WTC11 (cell line): ENCODE results near the gene ACSF2. TPM values are rescaled to one million over a fixed set of nuclear protein-coding genes. Genes with fewer than 3 reads are reported as not detected.
"Not testable (repeated sequence)": the region's sequence is repeated elsewhere in the genome, so short reads cannot be mapped to it uniquely, and the experiment has no call there.

ENCODE experiments used
- ATAC-seq: fragments of 200-7000 bp; cut with Tn5 transposase; 2 replicates; pipeline ENCODE4 v1.10.0; 2021; ENCODE audit warnings: mild to moderate bottlenecking, moderate library complexity
- CTCF ChIA-PET: fragments of 300-600 bp; sonication (Branson Sonifier 250); formaldehyde crosslinking; loops from one replicate; lab custom pipeline; 2021; ENCODE audit warnings: antibody characterized with exemption; lab: Charles Lee
- POLR2A ChIA-PET: fragments of 350-600 bp; sonication (Branson Sonifier 250); formaldehyde crosslinking; loops from one replicate; lab custom pipeline; 2021; ENCODE audit warnings: antibody characterized with exemption; lab: Charles Lee
- DNase-seq: peaks from one replicate; pipeline ENCODE4 v3.0.0; 2021; ENCODE audit warnings: low spot score
- H3K27ac Mint-ChIP-seq: 2 replicates; pipeline ENCODE4 v1.8.0; 2021; ENCODE audit warnings: mixed read lengths
- H3K27me3 Mint-ChIP-seq: 2 replicates; pipeline ENCODE4 v1.8.0; 2021; ENCODE audit warnings: low read depth, mild to moderate bottlenecking, moderate library complexity, mixed read lengths
- H3K36me3 Mint-ChIP-seq: 2 replicates; pipeline ENCODE4 v1.8.0; 2021; ENCODE audit warnings: mixed read lengths
- H3K4me1 Mint-ChIP-seq: 2 replicates; pipeline ENCODE4 v1.8.0; 2022; ENCODE audit warnings: mixed read lengths
- H3K4me3 Mint-ChIP-seq: 2 replicates; pipeline ENCODE4 v1.8.0; 2021; ENCODE audit warnings: mild to moderate bottlenecking, moderate library complexity, mixed read lengths
- H3K9me3 Mint-ChIP-seq: 2 replicates; pipeline ENCODE4 v1.8.0; 2021; ENCODE audit warnings: mixed read lengths
- CTCF ChIP-seq: fragments of 200-600 bp; IDR thresholded peaks from 2 replicates; pipeline ENCODE4 v1.8.0; 2022; ENCODE audit warnings: antibody characterized with exemption
- FOXK1 ChIP-seq: sonication (generic); formaldehyde crosslinking; IDR thresholded peaks from 2 replicates; pipeline ENCODE4 v1.8.0; 2022; ENCODE audit warnings: mild to moderate bottlenecking, moderate library complexity, missing genetic modification reagents
- GABPB1 ChIP-seq: sonication (generic); formaldehyde crosslinking; IDR thresholded peaks from 2 replicates; pipeline ENCODE4 v1.8.1; 2023; ENCODE audit warnings: mild to moderate bottlenecking, missing genetic modification reagents
- GTF2I ChIP-seq: fragments of 250-450 bp; sonication (Bioruptor Pico); conservative IDR thresholded peaks from 2 replicates; pipeline ENCODE4 v1.4.0; 2021; ENCODE audit warnings: mild to moderate bottlenecking
- HMGXB4 ChIP-seq: sonication (generic); formaldehyde crosslinking; IDR thresholded peaks from 2 replicates; pipeline ENCODE4 v1.8.1; 2023; ENCODE audit warnings: mild to moderate bottlenecking, moderate library complexity, missing genetic modification reagents
- NFE2L1 ChIP-seq: sonication (generic); formaldehyde crosslinking; IDR thresholded peaks from 2 replicates; pipeline ENCODE4 v1.8.1; 2023; ENCODE audit warnings: missing genetic modification reagents
- PRRX2 ChIP-seq: fragments of 250-450 bp; sonication (Bioruptor Pico); IDR thresholded peaks from 2 replicates; pipeline ENCODE4 v1.8.0; 2021; ENCODE audit warnings: mild to moderate bottlenecking
- SMAD3 ChIP-seq: sonication (generic); formaldehyde crosslinking; IDR thresholded peaks from 2 replicates; pipeline ENCODE4 v1.8.0; 2022; ENCODE audit warnings: missing genetic modification reagents, mild to moderate bottlenecking, borderline replicate concordance
- STAT6 ChIP-seq: sonication (generic); formaldehyde crosslinking; conservative IDR thresholded peaks from 2 replicates; pipeline ENCODE4 v1.8.1; 2023; ENCODE audit warnings: mild to moderate bottlenecking, low read depth, missing genetic modification reagents, moderate library complexity
- TEAD1 ChIP-seq: sonication (generic); formaldehyde crosslinking; IDR thresholded peaks from 2 replicates; pipeline ENCODE4 v1.8.0; 2022; ENCODE audit warnings: mild to moderate bottlenecking, missing genetic modification reagents
- ZNF263 ChIP-seq: sonication (generic); formaldehyde crosslinking; IDR thresholded peaks from 2 replicates; pipeline ENCODE4 v1.8.1; 2022; ENCODE audit warnings: low read depth, mild to moderate bottlenecking, moderate library complexity, missing genetic modification reagents
- ZNF317 ChIP-seq: sonication (generic); formaldehyde crosslinking; IDR thresholded peaks from 2 replicates; pipeline ENCODE4 v1.8.1; 2023; ENCODE audit warnings: low read depth, mild to moderate bottlenecking, moderate library complexity, missing genetic modification reagents, borderline replicate concordance
- total RNA-seq: library from RNA; stranded (reverse); gene quantifications from 3 replicates; pipeline ENCODE4 v1.2.3, GENCODE V29; 2021

The ACSF2 gene
- total RNA-seq, 1 experiment from 2014 or later: 19.9 TPM

- TF ChIP-seq HMGXB4 (CRISPR knock-in tag): no peak
- no peak for TF ChIP-seq PRRX2 (CRISPR knock-in tag)
These were observed 409 bp downstream of the ACSF2 start (continued) for GRCh38 chr17:50426472-50426782.

GRCh38 chr17:50426814-50427787, 1.1 kb downstream of the ACSF2 start:
- CTCF ChIA-PET: interaction anchor here (0.6 to 3.6 kb wide), 6 partner anchors 8 to 156 kb away, joined by 3 to 49 read pairs (median 4); partner anchors contain the start of gene LRRC59
- POLR2A ChIA-PET: interaction anchor here (1.1 to 1.5 kb wide), 2 partner anchors 13 to 30 kb away, joined by 3 to 6 read pairs; partner anchors contain the start of gene LRRC59
- Mint-ChIP-seq H3K4me3 (peak overlapping the region; percentile 75), H3K27me3 (peaks cover 24% of the 10 kb centered on the region), H3K4me1 (peaks cover 22% of the 10 kb centered on the region), H3K9me3 (no peaks in the 10 kb centered on the region), H3K27ac (peak overlapping the region; percentile 25; the same call in 1 of the 2 replicates), H3K36me3 (no peaks in the 10 kb centered on the region)
- DNase-seq: peak; percentile 54
- no peak for TF ChIP-seq TEAD1 (CRISPR knock-in tag)
- peak; percentile 37 for ATAC-seq

GRCh38 chr17:50428126-50428525, 2.1 kb downstream of the ACSF2 start:
- H3K36me3 Mint-ChIP-seq, H3K4me3 Mint-ChIP-seq, H3K9me3 Mint-ChIP-seq, DNase-seq, ATAC-seq, H3K27ac Mint-ChIP-seq, POLR2A ChIA-PET: not testable (repeated sequence)
- CTCF ChIA-PET: interaction anchor here (3.6 kb wide), 1 partner anchor 31 kb away, joined by 49 read pairs; the partner anchor contains the start of gene LRRC59
- peaks cover 21% of the 10 kb centered on the region for H3K27me3 Mint-ChIP-seq
- H3K4me1 Mint-ChIP-seq: peaks cover 24% of the 10 kb centered on the region

GRCh38 chr17:50428831-50429424, 2.9 kb downstream of the ACSF2 start:
- ChIA-PET CTCF (interaction anchor here (1.0 kb wide), 1 partner anchor 31 kb away, joined by 5 read pairs; the partner anchor contains the start of gene LRRC59), POLR2A (no interaction called here)
- no peaks in the 10 kb centered on the region for H3K36me3 Mint-ChIP-seq
- no peak overlapping the region for H3K27ac Mint-ChIP-seq
- TF ChIP-seq GABPB1 (CRISPR knock-in tag) (peak; percentile 86), CTCF (no peak)
- ATAC-seq (no peak), DNase-seq (no peak)
- H3K27me3 Mint-ChIP-seq: peaks cover 17% of the 10 kb centered on the region
- H3K9me3 Mint-ChIP-seq: no peaks in the 10 kb centered on the region
- H3K4me1 Mint-ChIP-seq: peaks cover 24% of the 10 kb centered on the region
- H3K4me3 Mint-ChIP-seq: no peak overlapping the region

GRCh38 chr17:50429793-50430192, 3.8 kb downstream of the ACSF2 start:
- H3K9me3 Mint-ChIP-seq: no peaks in the 10 kb centered on the region
- TF ChIP-seq NFE2L1 (no peak), FOXK1 (CRISPR knock-in tag) (no peak), GTF2I (CRISPR knock-in tag) (no peak), SMAD3 (CRISPR knock-in tag) (no peak), ZNF317 (no peak), STAT6 (no peak), ZNF263 (CRISPR knock-in tag) (no peak)
- TF ChIP-seq, all 79 proteins: peak for 0
- ATAC-seq (no peak), DNase-seq (no peak)
- Mint-ChIP-seq H3K27ac (no peak overlapping the region), H3K4me3 (no peak overlapping the region), H3K36me3 (no peaks in the 10 kb centered on the region), H3K4me1 (peaks cover 24% of the 10 kb centered on the region), H3K27me3 (peaks cover 9% of the 10 kb centered on the region)
- ChIA-PET POLR2A (no interaction called here), CTCF (interaction anchor here (0.8 to 1.0 kb wide), 3 partner anchors 32 to 72 kb away, joined by 3 to 5 read pairs (median 4); partner anchors contain the start of gene LRRC59)
